GM23248 (cell line): ENCODE measurements around the gene MDFIC.

Source experiments
- EZH2 ChIP-seq: fragments of 200-600 bp; sonication (generic); IDR thresholded peaks from 2 replicates; pipeline ENCODE4 v1.6.1; 2018; ENCODE audit warnings: antibody characterized with exemption, mild to moderate bottlenecking; ENCODE audit not compliant: insufficient read depth, poor library complexity, severe bottlenecking
- EZH2phosphoT487 ChIP-seq: fragments of 200-600 bp; sonication (generic); IDR thresholded peaks from 2 replicates; pipeline ENCODE4 v1.6.1; 2018; ENCODE audit warnings: antibody characterized with exemption, moderate library complexity, mild to moderate bottlenecking, low read depth; ENCODE audit not compliant: insufficient read depth

DNA sequence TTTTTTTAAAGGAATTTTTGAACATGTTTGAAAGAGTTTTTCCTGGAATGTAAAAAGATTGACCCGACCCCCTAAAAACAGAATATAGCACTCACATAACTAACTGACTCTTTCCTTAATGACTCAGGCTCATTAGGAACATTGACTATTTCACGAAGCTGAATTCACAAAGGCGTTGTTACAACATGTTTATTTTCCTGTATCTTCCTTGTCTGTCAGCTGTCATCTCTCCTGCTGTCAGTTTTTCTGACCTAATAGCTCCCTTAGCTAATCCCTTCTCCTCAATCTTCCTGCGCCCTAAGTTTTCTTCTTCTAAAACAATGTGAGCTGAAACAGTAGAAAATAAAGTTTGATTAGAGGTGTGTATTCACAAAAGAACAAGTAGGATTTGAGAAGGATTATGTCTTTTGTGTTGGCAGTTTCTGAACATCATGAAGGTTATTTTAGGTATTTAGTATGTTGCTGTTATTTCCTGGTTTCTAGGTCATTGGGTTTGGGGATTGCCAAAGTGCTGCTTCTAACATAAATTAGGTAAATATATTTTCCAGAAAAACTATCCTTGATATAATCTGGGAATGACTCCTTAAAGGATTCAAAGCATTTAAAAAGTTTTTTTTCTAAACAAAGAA, 4.6 kb upstream of the MDFIC start:
- no peak for TF ChIP-seq EZH2phosphoT487
- TF ChIP-seq EZH2: no peak
